Adipocyte (in vitro differentiated cells): Measurements from ENCODE around the gene HES7.

Source experiments
- DNase-seq: peaks from one replicate; pipeline ENCODE4 v3.0.0-alpha.2; 2015; ENCODE audit warnings: low read depth
- H3K27me3 ChIP-seq: replicated peaks from 2 replicates; pipeline ENCODE4 v1.7.0; 2013; ENCODE audit warnings: mild to moderate bottlenecking, low read length, moderate library complexity; ENCODE audit not compliant: control insufficient read depth, insufficient read depth
- H3K36me3 ChIP-seq: 2 replicates; pipeline ENCODE4 v1.7.0; 2013; ENCODE audit warnings: low read length, mild to moderate bottlenecking, moderate library complexity; ENCODE audit not compliant: control insufficient read depth, insufficient read depth, severe bottlenecking
- H3K4me1 ChIP-seq: 2 replicates; pipeline ENCODE4 v1.7.0; 2013; ENCODE audit warnings: mild to moderate bottlenecking, low read length, moderate library complexity; ENCODE audit not compliant: control insufficient read depth, insufficient read depth
- H3K4me3 ChIP-seq: 2 replicates; pipeline ENCODE4 v1.7.0; 2013; ENCODE audit warnings: mild to moderate bottlenecking, low read length, moderate library complexity
- H3K9ac ChIP-seq: 2 replicates; pipeline ENCODE4 v1.7.0; 2013; ENCODE audit warnings: mild to moderate bottlenecking, low read length, moderate library complexity
- H3K9me3 ChIP-seq: 2 replicates; pipeline ENCODE4 v1.7.0; 2013; ENCODE audit warnings: mild to moderate bottlenecking, low read length, moderate library complexity; ENCODE audit not compliant: control insufficient read depth

The HES7 gene

DNA sequence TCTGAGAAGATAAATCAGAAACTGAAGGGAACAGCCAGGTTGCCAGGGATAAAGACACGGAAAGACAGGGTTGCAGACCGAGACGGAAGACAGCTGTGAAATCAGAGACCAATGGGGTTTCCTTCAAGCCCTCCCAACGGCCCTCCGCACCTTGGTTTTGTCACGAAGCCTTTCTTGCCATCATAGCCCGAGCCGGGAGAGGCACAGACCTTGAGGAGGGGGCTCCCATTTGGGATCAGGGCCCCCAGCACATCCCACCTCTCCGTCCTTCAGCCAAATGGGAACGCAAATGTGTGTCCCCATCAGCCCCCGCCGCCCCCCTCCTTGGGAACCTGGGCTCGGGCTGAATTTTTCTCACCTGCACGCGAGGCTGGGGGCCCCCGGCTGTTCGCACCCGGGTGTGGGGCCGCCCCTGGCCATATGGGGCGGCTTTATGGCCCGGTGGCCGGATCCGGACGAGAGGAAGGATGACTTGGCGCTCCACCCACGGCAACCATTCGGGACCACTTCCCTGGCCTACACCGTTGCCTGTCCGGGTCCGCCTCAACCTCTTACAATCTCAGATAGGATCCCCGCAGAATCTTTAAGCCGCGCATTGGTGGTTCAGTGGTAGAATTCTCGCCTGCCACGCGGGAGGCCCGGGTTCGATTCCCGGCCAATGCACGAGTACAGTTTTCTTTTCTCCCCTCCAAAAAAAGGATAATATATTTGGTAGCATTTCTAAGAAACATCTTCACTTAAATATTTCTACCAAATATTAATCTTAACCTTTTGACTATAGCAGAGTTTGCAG is 1.4 kb upstream of the HES7 start:
- Histone ChIP-seq H3K4me3 (peak overlapping the region; percentile 86), H3K9ac (peak overlapping the region; percentile 70), H3K4me1 (peaks cover 48% of the 10 kb centered on the region), H3K9me3 (no peaks in the 10 kb centered on the region), H3K36me3 (no peaks in the 10 kb centered on the region), H3K27me3 (peaks cover 10% of the 10 kb centered on the region)
- peak; percentile 83 for DNase-seq

DNA sequence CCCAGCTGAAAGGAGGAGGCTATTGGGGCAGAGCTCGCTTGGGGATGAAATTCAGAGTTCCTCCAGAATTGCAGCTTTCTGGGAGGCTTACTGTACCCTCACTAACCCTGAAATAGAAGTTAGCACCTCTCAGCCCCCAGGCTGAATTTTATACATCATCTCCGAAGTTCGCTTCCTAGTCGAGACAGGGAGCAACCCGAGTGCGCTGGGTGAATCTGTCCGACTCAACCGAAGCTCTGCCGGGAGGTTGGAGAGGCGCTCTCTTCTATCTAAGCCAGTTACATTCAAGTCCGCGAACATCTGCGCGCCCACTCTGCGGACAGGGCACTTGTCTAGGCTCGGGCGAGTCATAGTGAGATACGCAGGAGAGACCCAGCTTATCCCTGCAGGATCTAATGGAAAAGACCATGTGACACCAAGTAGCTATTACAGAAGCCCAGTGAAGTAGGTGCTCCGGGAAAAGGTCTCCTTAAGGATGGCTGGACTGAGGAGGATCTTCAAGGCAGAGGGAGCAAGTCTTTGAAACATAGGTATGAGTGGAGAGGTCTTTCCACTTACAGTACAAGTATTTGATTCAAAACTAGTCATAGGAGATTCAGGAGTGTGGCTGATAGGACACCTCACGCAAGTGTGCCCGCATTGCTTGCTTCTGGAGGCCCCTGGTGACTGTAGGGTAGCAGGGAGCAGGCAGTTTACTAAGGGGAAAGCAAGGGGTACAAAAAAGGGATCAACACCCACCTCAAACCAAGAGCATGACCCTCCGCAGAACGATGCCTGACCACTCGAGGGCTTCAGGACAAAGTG is 646 bp upstream of the HES7 start:
- Histone ChIP-seq H3K9ac (no peak overlapping the region), H3K9me3 (no peaks in the 10 kb centered on the region), H3K4me3 (peak overlapping the region; percentile 78), H3K4me1 (peaks cover 48% of the 10 kb centered on the region), H3K27me3 (peaks cover 10% of the 10 kb centered on the region), H3K36me3 (no peaks in the 10 kb centered on the region)
- DNase-seq: peak; percentile 60

DNA sequence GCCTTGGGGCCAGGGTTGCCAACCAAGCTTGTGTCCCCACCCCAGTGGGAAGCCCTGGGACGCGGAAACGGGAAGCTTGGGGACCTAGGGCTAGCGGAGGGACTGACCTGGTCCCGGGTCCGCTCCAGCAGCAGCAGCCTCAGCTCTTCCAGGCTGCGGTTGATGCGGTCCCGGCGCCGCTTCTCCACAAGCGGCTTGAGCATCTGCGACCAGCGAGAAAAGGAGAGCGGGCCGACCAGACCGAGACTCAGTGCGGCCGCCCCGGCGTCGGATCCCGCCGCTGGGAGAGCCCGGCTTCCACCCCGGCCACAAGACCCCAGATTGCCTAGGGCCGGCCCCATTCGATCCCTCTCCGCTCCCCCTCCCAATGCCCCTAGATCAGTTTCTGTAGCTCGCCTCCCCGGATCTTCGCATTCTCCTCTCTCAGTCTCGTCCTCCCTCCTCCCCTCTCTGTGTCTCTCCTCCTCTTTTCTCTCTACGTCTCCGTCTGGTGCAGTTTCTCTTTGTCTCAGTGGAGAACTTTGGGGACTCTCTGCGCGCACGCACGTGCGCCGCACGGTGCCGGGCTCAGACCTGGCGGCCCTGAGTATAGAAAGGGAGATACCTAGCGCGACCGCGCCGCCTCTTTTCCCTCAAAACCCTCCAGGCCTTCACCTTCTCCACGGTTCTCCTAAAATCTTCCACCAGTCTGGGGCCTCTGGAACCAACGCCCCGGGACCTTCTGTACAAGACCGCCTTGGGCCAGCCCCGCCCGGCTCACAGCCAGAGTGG is 797 bp downstream of the HES7 start:
- peak; percentile 62 for DNase-seq
- H3K4me1 ChIP-seq: peaks cover 54% of the 10 kb centered on the region
- H3K36me3 ChIP-seq: no peaks in the 10 kb centered on the region
- peak overlapping the region; percentile 78 for H3K4me3 ChIP-seq
- H3K27me3 ChIP-seq: peaks cover 10% of the 10 kb centered on the region
- H3K9ac ChIP-seq: peak overlapping the region; percentile 18
- H3K9me3 ChIP-seq: no peaks in the 10 kb centered on the region

DNA sequence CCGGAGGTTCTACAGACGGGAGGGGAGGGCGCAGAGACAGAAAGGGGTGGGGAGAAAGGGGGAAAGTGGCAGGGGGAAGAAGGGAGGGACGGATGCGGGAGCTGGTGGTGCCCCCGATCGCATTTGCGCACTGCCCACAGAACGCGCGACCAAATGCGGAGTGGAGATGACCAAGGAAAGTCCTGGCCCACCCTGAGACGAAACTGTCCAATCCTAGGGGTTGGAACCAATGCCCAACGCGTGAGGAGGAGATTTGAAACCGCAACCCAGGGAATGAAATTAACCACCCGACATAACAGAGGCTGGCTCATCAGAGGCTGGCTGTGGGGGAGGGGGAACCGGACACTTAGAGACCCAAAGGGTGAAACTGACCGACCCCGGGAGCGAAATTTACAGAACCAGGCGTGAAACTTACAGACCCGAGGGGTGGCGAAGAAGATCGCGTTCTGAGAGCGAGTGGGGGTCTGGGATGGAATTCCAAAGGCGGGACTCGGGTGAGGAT is 1.4 kb downstream of the HES7 start:
- H3K4me3 ChIP-seq: peak overlapping the region; percentile 78

DNA sequence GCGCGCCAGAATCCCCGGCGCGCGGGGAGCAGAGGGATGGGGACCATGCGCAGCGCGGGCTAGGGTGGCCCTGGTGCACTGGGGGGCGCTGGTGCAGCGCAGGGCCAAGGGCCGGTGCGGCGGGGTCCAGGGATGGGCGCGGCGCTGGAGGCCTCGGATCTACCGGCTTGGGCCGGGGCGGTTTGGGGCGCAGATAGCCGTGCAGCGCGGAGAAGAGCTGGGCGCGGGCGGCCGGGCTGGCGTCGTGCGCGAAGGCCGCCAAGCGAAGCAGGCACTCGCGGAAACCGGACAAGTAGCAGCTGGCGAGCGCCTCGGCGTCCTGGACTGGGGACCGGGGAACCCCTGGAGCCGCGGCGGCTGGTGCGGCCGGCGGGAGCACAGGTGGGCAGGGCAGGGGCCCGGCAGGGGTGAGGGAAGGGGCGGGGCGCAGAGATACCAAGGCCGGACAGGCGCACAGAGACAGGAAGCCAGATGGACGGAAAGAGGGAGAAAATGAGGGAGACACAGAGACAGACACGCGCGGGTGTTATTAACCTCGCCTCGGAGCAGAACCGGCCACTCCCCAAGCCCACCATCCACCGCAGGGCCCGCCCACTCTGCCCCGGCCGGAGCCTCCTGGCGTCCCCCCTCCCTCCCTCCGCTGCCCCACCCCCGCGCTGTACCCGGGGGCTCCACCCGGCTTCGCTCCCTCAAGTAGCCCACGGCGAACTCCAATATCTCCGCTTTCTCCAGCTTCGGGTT is 2.1 kb downstream of the HES7 start:
- no peaks in the 10 kb centered on the region for H3K9me3 ChIP-seq
- peaks cover 52% of the 10 kb centered on the region for H3K4me1 ChIP-seq
- H3K4me3 ChIP-seq: peak overlapping the region; percentile 78
- DNase-seq: peak; percentile 82
- no peak overlapping the region for H3K9ac ChIP-seq
- no peaks in the 10 kb centered on the region for H3K36me3 ChIP-seq
- H3K27me3 ChIP-seq: peaks cover 11% of the 10 kb centered on the region

More for the DNA sequence above, 1.4 kb downstream of the HES7 start:
- H3K9me3 ChIP-seq: no peaks in the 10 kb centered on the region
- peak; percentile 77 for DNase-seq
- H3K27me3 ChIP-seq: peaks cover 10% of the 10 kb centered on the region
- H3K36me3 ChIP-seq: no peaks in the 10 kb centered on the region
- no peak overlapping the region for H3K9ac ChIP-seq
- H3K4me1 ChIP-seq: peaks cover 56% of the 10 kb centered on the region

DNA sequence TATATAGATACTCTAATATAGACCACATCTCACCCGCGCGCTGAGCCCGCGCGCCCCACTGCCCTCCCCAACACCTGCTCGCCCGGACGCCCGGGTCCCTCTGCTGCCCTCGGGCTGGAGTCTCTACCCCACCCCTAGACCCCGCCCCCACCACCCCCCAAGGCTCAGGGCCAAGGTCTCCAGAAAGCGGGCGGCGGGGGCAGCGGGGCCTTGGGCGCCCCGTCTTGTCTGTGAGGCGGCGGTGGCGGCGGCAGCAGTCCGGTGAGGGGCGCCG is 2.6 kb downstream of the HES7 start:
- Histone ChIP-seq H3K9ac (no peak overlapping the region), H3K27me3 (peaks cover 16% of the 10 kb centered on the region), H3K4me3 (peak overlapping the region; percentile 78), H3K9me3 (no peaks in the 10 kb centered on the region), H3K4me1 (peaks cover 49% of the 10 kb centered on the region), H3K36me3 (no peaks in the 10 kb centered on the region)
- no peak for DNase-seq

DNA sequence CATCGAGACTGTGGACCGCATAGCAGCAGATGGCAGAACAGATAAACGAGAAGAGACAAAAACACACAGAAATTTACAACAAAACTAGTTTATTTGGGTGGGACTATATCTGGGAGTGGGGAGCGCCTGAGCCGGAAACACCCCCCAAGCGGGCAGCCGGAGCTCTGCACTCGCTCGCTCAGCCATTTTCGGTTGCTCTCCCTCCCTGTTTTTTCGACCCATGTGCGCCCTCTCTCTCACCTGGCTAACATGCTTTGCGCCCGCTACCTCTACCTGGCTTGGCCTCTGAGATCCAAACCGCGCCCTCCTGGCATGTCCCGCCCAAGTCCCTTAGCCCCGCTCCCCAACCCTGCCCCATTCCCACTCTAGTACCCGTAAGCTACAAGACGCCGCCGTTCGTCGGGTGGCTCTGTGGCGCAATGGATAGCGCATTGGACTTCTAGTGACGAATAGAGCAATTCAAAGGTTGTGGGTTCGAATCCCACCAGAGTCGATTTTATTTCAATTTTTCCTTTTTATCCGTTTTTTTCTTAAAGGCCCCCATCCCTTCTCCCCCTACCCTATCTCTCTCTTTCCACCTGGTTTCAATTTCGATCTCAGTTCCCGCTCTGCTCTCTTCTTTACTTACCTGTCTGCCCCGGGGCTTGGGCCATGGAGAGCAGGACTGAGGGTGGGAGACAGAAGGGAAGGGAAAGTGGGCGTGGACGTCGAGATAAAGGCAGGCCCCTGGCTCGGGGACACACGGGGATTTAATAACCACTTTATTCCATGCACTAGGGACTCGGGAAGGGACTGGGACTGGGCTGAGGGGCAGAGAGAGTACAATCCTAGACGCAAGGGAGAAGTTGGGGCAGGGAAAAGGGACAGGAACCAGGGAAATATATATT is 3.1 kb downstream of the HES7 start:
- Histone ChIP-seq H3K36me3 (no peaks in the 10 kb centered on the region), H3K4me1 (peaks cover 44% of the 10 kb centered on the region), H3K9ac (peak overlapping the region; percentile 32), H3K4me3 (peak overlapping the region; percentile 76), H3K27me3 (peaks cover 22% of the 10 kb centered on the region), H3K9me3 (no peaks in the 10 kb centered on the region)
- DNase-seq: peak; percentile 80

DNA sequence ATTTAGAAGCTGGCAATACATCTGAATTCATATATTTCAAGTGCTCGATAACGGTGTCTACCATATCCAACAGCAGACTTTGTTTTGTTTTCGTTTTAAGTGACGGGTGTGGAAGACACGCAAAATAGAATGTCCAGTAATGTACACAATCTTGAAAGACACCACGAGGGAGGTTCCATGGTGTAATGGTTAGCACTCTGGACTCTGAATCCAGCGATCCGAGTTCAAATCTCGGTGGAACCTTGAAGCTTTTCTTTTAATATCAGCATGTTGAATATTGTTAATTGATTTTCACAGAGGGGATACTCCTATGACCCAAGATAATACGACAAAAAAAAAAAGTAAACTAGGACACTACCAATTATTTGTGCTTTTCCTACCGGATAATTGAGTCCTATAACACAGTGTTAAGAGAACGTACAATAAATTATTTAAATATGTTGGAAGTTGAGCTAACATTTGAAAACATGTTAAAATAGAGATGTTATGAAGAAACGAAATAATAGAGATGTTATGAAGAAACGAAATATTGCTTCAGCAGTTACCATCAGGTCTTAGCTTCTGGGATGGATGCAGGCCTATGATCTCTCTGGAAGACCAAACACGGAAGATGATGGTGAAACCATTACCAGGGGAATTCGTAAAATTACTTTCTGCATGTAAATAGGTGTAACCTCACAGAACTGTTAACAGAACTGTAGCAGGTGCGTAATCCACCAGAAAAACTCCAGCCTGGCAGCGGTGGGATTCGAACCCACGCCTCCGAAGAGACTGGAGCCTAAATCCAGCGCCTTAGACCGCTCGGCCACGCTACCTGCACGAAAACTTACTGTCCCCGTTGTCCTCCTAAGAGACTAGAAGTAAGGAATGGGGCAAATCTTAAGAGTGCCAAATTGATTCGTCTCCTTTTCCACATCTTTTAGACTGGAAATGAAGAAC is 4.1 kb downstream of the HES7 start:
- peak; percentile 96 for DNase-seq
- Histone ChIP-seq H3K9me3 (no peaks in the 10 kb centered on the region), H3K27me3 (peaks cover 26% of the 10 kb centered on the region)

DNA sequence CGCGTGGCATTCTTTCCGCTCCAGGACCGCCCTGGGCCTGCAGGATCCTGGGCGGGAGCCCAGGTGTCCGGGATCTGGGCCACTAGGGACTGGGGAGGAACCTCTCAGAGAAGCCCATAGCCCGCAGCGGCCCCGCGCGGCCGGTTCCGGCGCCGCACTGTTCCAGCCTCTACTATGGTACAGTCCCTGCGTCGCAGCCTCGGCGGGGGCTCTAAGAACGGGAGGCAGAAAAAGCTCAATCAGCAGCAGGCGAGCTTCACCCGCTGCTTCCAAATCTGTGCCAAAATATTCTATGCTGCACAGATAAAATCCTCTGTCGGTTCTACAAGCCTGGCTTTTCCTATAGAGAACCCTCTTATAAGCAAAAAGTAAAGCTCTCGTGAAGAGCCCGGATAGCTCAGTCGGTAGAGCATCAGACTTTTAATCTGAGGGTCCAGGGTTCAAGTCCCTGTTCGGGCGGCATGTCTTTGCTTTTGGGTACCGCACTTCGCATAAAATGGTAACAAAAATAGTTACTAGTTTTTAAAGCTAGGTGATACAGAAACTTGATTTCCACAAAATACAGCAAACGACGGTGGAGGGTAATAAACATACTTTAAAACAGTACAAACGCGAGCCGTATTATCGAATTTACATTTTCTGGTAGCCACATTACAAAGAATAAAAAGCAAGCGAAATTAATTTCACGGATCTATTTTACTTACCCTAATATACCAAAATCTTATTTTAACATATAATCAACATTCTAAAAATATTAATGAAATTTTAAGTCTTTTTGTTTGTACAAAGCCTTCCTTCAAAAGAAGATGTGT is 4.9 kb downstream of the HES7 start:
- peaks cover 28% of the 10 kb centered on the region for H3K27me3 ChIP-seq

More for the DNA sequence above, 4.1 kb downstream of the HES7 start:
- Histone ChIP-seq H3K4me3 (peak overlapping the region; percentile 84), H3K4me1 (peaks cover 37% of the 10 kb centered on the region), H3K36me3 (no peaks in the 10 kb centered on the region), H3K9ac (peak overlapping the region; percentile 71)

More for the DNA sequence above, 4.9 kb downstream of the HES7 start:
- no peaks in the 10 kb centered on the region for H3K36me3 ChIP-seq
- peaks cover 28% of the 10 kb centered on the region for H3K4me1 ChIP-seq
- peak; percentile 95 for DNase-seq
- H3K9me3 ChIP-seq: no peaks in the 10 kb centered on the region
- H3K9ac ChIP-seq: peak overlapping the region; percentile 71
- peak overlapping the region; percentile 84 for H3K4me3 ChIP-seq
